CD4-positive, alpha-beta T cell treated with Interleukin-6 at 100 ng/mL for 8 hours (primary cell): ENCODE results near the gene RPS6KB2.
"Not testable (repeated sequence)": the region's sequence is repeated elsewhere in the genome, so short reads cannot be mapped to it uniquely, and the experiment has no call there.

Source experiments
- DNase-seq: peaks from one replicate; pipeline ENCODE4 v3.0.0-alpha.2; 2020; ENCODE audit warnings: mixed read lengths, low spot score

Gene RPS6KB2

DNA sequence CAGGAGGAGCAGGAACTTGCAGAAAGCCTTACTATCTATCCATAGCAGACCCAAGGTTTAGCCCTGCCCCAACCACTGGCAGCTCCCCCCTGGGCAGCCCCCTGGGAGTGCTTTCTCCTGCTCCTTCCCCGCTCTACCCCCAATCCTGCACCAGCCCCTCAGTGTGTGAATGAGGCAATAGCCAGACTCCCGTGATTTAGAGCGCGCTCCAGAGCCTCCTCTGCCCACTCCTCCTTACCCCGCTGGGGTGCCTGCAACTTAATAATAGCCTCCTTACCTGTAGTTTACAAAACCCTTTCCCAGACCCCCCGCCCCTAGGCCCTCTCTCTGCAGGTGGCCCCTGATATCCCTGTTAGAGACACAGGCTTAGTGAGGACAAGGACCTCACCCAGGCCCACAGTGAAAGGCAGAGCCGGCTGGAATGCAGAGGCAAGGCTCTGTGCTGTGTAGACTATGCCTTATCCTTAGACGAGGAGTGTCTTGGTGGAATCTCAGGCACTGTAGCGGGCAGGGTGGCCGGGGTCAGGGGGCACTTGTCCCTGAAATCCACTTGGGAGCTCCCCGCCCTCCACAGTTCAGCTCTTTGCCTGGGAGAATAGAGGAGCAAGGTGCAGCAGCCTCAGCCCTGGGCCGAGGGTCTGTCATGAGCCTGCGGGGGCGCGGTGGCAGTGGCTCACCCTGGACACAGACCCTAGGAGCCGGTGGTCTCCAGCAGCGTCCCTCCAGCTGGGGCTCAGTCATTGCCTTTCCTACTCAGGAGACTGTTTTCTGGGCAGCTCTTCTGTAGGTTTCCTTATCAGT, 17.1 kb upstream of the RPS6KB2 start:
- no peak for DNase-seq

- DNase-seq, result no peak
Observed at GRCh38 chr11:67411785-67412152, 16.5 kb upstream of the RPS6KB2 start.

DNA sequence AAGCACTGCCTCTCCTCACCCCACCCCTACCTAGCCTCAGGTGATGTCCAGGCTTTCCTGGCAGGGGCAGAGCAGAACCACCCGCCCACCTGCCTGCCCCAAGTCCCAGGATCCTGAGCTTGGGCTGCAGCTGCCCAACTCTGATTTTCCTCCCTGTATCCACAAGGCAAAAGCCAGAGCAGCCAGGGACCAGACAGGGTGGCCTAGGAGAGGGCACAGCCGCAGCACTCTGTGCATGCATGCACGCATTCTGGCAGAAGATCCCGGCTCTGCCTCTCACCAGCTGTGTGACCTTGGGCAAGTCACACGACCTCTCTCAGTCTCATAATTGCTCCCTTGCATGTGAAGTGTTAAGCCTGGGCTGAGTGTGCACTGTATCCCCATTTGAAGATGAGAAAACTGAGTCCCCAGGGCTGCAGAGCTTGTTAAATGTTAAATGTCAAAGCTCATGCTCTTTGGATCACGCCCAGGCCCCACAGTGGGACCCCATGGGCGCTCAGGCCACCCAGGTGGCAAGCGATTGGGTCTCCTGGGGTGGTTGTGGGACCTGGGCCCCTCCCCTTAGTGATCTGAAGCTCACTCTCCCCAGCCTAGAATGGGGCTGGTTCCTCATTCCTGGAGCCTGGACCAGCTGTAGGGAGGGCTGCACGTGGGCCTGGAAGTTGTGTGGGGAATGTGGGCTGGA, 15.7 kb upstream of the RPS6KB2 start:
- DNase-seq, result no peak

GRCh38 chr11:67413266-67413849, 14.9 kb upstream of the RPS6KB2 start:
- DNase-seq, result no peak

- no peak for DNase-seq
Observed at GRCh38 chr11:67415501-67416304, 12.6 kb upstream of the RPS6KB2 start, which contains the start of gene CARNS1. TSS of gene CARNS1 (plus strand) at chr11:67415678. CDS start at chr11:67416200, 522 bp downstream.

DNA sequence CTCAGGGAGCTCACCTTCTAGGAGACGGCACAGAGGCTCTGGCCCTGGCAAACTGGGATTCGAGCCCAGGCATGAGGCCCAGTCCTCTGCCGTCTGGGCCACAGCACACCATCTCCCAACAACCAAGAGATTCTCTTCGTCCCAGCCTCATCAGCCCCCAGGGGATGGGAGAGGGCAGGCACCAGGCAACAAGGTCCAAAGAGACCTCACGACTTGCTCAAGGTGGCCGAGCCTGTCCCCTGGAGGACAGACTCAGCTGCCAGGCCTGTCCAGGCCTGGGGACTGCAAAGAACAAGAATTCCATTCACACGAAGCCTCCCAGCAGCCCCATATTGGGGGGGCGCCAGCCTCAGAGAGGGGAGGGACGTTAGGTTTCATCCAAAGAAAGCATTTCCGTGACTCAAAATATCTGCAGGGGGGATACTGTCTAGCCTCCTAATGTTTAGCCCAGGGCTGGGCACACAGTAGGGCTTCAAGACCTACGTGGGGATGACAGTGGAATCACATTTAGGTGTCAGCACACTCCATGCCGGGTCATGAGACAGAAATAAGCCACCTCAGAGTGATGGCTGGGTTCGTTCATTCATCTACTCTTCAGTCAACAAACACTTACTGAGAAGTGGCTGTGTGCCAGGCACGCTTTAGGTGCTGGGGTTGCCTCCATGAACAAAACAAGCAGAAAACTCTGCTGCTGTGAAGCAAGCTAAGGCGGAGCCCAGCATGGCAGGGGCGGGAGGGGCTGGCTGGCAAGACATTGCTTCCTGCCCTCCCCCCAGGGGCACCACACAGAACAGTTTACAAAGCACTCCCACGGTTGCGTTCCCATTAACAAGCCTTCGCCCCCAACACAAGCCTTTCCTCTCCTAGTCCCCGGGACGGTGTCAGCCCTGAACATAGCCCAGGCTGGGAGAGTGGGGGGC, 11.6 kb upstream of the RPS6KB2 start:
- DNase-seq, result peak; percentile 93

DNA sequence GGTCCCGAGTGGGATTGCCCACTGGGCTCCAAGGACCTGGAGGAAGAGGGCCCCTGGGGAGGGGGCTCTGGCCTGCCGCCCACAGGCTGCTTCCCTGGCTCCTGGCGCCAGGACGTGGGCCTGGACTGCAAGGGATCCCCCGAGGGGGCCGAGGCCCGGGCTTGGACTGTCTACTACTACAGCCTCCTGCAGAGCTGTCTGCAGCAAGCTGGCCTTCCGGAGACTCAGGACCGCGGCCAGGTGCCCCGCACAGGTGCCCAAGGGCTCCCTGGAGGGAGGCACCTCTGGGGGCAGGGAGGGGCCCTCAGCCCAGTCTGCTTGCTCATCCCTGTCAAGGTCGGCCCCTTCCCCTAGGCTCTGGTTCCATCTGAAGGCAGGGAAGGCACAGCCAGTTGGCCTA, 10.9 kb upstream of the RPS6KB2 start:
- no peak for DNase-seq

GRCh38 chr11:67418476-67419281, 9.6 kb upstream of the RPS6KB2 start:
- DNase-seq, result peak; percentile 48

GRCh38 chr11:67419325-67420049, 8.8 kb upstream of the RPS6KB2 start:
- DNase-seq, result no peak

GRCh38 chr11:67420147-67420645, 8.1 kb upstream of the RPS6KB2 start:
- no peak for DNase-seq

- peak; percentile 98 for DNase-seq
Observed at GRCh38 chr11:67420646-67421429, 7.5 kb upstream of the RPS6KB2 start.

DNA sequence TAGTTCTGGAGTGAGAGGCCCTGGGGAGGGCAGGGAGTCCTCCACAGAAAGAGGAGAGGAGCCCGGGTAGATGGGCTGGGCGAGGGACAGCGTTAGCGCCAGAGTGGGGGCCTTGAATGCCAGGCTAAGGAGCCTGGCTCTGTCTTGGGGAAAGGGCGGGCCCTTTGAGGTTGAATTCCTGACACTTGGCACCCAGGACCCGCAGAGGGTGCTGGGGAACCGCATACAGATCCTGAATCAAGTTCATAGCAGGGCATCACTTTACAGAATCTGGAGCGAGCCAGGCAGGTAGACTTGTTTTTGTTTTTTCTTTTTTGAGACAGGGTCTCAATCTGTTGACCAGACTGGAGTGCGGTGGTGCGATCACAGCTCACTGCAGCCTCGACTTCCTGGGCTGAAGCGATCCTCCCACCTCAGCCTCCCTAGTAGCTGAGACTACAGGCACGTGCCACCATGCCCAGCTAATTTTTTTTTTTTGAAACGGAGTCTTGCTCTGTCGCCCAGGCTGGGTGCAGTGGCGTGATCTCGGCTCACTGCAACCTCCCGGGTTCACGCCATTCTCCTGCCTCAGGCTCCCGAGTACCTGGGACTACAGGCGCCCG, 6.8 kb upstream of the RPS6KB2 start:
- DNase-seq, result no peak

GRCh38 chr11:67422891-67423290, 5.4 kb upstream of the RPS6KB2 start:
- no peak for DNase-seq

DNA sequence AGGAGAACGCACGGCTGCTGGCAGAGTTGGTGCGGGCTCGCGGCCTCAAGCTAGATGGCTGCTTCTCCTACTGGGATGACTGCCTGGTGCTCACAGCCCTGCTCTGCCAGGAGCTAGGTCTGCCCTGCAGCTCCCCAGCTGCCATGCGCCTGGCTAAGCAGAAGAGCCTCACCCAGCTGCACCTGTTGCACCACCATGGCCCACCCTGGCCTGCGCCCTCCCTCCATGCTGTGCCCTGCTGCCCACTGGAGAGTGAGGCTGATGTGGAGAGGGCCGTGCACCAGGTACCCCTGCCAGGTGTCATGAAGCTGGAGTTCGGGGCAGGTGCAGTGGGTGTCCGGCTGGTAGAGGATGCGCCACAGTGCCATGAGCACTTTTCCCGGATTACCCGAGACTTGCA, 4.8 kb upstream of the RPS6KB2 start:
- DNase-seq, result no peak

DNA sequence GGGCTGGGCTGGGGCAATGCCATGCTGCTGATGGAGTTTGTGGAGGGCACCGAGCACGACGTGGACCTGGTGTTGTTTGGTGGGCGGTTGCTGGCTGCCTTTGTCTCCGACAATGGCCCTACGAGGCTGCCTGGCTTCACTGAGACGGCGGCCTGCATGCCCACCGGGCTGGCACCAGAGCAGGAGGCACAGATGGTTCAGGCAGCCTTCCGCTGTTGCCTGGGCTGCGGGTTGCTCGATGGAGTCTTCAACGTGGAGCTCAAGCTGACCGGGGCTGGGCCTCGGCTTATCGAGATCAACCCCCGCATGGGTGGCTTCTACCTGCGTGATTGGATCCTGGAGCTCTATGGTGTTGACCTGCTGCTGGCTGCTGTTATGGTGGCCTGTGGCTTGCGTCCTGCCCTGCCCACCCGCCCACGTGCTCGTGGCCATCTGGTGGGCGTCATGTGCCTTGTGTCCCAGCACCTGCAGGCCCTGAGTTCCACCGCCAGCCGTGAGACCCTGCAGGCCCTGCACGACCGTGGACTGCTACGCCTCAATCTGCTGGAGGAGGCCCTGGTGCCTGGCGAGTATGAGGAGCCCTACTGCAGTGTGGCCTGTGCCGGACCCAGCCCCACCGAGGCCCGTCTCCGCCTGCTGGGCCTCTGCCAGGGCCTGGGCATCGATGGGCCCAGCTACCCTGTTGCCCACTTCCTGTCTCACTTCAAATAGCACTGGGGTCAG, 4.2 kb upstream of the RPS6KB2 start:
- DNase-seq, result no peak

GRCh38 chr11:67427364-67427859, 882 bp upstream of the RPS6KB2 start:
- DNase-seq, result not testable (repeated sequence)

DNA sequence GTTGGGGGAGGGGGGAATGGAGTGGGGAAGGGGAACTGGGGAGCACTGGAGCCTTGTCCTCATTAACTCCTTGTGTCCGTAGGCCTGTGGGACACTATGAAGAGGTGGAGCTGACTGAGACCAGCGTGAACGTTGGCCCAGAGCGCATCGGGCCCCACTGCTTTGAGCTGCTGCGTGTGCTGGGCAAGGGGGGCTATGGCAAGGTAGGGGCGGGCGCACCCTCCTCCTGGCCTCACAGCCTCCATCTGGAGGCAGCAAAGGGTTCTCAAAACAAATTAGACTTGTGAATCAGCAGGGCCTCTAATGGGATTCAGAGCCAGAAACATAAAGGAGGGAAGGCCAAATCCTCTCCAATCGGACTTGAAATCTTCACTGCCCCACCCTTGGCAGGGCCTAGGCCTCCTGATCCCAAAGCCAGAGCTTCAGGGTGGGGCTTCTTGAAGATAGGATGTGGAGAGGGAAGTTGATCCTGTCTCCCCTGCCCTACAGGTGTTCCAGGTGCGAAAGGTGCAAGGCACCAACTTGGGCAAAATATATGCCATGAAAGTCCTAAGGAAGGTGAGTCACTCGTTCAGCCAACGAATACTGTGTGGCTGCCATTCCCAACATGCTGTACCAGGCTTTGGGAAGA, 859 bp downstream of the RPS6KB2 start:
- DNase-seq, result no peak
